HG03342 (cell line): ENCODE data around the gene DCLRE1A.
A peak's percentile ranks its signal among the peaks of the same experiment; 100 is the strongest.

Experiments used
- ATAC-seq: cut with Tn5 transposase; IDR thresholded peaks from one replicate; pipeline ENCODE4 v1.9.1; 2021; ENCODE audit warnings: mild to moderate bottlenecking, moderate library complexity; ENCODE audit not compliant: unreplicated experiment

DCLRE1A gene

DNA sequence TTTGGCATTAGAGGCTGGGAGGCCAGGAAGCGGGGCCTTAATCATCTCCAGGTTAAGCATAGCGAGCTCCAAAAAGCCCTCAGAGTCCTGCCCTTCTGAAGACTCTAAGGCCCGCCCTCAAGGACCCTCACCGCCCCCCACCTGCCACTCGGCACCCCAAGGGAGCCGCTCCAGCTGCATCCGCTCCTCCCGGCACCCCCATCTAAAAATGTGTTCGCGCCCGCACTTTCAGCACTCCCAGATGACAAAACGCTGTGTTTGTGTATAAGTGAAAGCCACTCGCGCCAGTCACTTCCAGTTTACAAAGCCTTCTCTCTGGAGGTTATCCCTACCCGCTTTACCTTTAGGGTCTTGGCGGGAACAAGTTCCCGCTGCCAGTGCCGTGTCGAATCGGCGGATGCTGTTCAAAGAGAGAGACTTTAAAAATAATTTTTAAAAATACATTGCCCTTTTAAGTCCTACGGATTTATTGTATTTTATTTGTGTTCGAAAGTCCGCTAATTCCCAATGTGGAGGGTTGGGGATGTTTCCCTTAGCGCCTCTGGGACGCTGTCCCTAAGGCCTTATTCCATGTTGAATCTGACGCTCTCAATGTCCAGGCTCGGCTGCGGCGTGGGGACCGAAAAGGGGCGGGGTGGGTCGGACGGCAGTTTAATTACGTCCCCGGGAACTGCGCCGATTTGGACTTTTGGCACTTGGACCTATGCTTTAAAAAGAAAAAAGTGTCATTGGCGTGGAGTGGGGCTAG, at the start of gene DCLRE1A, which contains the start of gene NHLRC2:
DCLRE1A (minus strand) TSS at position 70 of the 748 bp plus-strand sequence. CDS start 900 bp downstream, outside the sequence.
NHLRC2 (plus strand) TSS at position 649 of the 748 bp plus-strand sequence. CDS start 212 bp downstream, outside the sequence.
- ATAC-seq: peak; percentile 38

DNA sequence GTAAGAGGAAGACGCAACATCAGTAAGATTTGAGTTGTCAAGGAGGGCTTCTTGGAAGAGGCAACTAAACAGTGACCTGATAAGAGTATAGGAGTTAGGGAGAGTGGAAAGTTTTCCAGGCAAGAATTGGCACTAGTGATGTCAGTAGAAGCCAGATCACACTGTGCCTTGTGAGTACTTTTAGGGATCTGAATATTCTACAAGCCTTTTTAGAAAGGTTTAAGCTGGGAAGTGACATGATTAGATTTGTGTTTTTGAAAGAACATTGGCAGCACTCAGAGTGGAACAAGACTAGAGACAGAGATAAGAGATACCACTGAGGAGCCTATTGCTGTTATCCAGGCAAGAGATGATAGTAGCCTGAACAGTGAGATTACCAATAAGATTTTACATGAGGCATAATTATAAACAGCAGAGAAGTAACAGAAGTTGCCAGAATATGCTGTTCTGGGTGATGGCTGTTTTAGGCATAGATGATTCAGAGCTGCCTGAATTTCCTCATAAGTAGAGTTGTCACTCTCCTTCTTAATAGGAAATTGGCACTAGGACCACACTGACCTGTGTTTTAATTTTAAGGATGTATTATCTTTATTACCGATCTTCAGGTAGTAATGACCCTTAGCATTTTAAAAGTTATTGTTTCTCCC, 46.2 kb upstream of the DCLRE1A start:
- ATAC-seq: no peak

DNA sequence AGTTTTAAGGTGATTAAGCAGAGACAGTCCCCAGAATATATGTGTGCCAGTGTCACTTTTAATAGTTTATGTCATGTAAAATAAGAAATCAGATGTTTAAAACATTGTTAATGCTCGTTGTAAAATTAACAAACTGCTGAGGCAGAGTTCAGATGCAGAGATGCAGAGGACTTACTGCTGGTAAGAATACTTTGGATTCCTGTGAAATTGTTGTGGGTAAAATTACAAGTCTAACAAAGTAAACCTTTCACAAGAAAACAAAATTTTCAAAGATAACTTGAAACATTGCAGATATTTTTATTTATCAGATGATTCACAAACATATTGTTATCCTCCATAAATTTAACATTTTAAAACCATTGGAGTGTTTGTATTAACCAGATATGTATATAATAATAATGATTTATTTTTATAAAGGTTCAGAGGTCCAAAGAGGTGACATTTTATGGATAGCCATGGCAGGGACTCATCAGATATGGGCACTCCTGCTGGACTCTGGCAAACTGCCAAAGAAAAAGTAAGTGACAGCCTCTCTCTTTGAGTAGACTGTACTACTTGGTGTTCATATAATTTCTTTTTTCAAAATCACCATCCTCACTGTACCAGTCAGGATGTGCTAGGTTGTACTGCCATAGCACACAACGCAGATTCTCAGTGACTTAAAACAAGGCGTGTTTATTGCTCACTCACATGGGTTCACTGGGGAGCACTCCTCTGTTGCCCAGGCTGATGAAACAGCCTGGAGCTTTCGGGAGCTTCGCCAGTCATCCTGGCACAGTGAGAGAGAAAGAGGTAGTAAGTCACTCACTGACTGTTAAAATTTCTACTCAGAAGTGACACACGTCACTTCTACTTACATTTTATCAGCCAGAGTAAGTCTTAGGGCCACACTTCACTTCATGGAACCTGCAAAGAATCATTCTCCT, 44.1 kb upstream of the DCLRE1A start:
- ATAC-seq: no peak

DNA sequence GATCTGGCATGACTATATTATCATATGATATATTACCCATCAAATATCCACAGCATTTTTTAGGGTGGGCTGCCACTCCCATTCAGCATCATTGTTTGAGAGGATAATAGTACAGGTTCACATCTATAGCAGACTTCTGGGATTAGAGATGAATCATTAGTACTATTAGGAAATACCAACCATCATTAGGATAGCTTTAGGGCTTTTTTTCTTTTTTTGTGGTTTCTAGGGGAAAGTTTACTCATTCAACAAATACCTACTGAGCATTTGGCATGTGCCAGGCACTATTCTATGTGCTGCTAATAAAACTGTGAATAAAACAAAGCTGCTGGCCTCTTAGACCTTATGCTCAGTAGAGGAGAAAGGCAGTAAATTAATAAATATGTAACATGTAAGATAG, 41.1 kb upstream of the DCLRE1A start:
- no peak for ATAC-seq

DNA sequence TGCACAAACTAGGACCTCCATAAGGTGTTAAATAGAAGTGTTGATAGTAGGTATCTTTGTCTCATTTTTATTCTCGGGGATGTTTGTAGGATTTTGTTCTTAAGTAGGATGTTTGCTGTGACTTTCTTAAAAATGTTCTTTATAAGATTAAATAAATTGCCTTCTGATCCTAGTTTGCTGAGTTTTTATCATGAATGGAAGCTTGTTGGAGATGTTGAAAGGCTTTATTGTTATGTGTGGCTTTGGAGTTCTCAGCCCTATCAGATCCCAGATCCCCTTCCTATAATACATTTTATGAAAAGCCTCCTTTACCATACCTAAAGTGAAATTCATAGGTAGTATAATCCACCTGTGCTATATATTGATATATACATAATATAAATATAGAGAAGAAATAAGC, 40.7 kb upstream of the DCLRE1A start:
- no peak for ATAC-seq

DNA sequence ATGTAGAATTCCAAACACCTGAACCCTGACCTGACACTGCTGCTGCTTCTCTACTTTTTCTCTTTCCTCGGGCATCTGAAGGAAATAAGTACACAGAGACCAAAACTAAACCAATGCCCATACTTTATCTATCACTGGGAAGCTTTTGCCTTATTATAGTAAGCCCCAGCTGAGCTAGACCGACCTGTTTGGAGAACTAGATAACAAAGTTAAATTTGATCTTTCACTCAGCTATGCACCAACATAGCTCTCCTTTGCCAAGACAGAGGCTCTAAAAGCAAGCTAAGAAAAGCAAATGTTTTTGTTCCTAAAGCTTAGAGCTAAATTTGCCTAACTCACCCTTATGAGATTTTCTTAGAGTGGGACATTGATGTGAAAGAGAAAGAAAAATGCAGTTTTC, 39.7 kb upstream of the DCLRE1A start:
- no peak for ATAC-seq

DNA sequence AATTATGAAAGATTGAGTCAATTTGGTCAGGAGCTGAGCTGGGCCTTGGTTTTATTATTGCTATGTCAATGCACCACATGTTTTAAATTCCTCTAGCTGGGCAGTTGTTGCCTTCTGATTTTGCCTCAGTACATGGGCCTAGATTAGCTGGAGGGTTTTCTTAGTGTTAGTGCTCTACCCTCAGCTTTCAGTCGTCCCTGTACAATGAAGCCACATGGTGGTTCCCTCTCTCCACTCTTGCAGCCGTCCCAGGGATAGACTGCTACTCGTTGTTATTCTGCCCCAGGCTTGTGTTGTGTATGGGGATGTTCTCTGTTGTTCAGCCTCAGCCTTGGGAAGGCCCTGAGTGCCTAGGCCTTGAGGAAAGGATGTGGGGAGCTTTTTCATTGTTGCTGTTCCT, 37.6 kb upstream of the DCLRE1A start:
- no peak for ATAC-seq

DNA sequence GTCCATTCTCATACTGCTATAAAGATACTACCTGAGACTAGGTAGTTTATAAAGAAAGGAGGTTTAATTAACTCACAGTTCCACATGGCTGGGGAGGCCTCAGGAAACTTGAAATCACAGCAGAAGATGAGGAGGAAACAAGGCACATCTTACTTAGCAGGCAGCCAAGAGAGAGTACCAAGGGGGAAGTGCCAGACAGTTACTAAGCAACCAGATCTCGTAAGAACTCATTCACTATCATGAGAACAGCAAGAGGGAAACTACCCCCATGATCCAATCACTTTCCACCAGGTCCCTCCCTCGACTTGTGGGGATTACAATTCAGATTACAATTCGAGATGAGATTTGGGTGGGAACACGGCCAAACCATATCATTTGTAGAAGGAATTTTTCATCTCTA, 36.9 kb upstream of the DCLRE1A start:
- ATAC-seq: no peak

DNA sequence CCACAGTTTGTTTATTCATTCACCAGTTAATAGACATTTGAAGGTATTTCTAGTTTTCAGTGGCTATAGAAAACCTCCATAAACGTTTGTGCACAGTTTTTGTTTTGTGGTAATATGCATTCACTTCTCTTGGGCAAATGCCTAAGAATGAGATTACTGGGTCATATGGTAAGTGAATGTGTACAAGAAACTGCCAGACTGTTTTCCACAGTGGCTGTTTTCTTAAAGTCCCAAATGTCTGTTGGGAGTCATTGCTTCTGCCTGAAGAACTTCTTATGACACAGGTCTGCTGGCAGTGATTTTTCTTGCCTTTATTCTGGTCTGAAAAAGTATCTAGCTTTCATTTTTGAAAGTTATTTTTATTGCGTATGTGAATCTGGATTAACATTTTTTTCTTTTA, 36.0 kb upstream of the DCLRE1A start:
- ATAC-seq: no peak

DNA sequence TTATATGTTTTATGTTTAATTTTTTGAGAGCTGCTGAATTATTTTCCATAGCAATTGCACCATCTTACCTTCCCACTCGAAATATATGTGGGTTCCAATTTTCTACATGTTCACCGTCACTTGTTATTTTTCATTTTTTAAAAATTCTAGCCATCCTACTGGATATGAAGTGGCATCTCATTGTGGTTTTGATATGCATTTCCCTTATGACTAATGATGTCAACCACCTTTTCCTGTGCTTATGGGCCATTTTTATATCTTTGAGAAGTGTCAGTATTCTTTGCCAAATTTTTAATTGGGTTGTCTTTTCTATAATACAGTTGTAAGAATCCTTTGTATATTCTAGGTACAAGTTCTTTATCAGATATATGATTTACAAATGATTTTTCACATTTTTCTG, 28.4 kb upstream of the DCLRE1A start:
- no peak for ATAC-seq

DNA sequence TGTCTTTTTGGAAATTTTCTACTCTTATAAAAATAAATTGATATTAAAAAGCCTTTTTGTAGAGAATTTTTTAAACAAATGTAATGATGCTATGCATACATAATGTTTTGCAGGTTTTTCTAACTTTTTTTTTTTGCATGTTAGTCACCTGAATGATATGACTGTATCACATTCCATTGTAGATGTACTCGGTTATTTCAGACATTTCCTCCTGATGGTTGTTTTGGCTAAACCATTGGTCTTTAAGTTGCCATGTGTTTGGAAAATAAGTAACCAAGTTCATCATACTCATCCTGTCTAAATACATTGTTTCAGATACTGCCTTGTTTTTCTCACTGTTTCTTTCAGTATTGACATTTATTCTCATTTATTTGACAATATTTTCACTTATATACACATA, 26.4 kb upstream of the DCLRE1A start:
- peak; percentile 32 for ATAC-seq

DNA sequence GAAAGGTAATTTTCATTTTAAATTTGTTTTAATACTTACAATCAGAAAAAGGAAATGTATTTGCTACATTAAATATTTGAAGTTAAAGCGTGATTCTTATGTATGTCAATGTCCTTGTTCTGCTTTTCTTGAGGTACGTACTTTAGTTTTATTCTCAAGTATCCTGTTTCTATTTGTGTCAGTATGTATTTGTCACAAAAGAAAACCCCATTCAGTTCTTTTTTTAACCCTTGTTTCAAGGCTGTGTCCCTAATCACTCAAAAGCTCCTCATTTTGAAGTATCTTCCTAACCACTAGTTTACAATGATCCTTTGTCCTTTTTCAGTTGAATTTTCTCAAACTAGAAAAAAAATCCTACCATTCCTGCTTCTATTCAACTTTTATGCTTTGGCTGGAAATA, 25.8 kb upstream of the DCLRE1A start:
- peak; percentile 81 for ATAC-seq

DNA sequence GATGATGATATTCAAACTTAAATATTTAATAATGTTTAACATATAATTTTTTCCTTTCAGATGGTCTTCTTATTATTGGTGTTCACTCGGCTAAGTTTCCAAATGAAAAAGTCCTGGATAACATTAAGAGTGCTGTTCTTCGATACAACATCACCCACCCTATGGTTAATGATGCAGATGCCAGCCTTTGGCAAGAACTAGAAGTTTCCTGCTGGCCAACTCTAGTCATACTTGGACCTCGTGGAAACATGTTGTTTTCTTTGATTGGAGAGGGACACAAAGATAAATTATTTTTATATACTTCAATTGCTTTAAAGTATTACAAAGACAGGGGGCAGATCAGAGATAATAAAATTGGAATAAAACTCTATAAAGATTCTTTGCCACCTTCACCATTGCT, 22.6 kb upstream of the DCLRE1A start:
- ATAC-seq: no peak

DNA sequence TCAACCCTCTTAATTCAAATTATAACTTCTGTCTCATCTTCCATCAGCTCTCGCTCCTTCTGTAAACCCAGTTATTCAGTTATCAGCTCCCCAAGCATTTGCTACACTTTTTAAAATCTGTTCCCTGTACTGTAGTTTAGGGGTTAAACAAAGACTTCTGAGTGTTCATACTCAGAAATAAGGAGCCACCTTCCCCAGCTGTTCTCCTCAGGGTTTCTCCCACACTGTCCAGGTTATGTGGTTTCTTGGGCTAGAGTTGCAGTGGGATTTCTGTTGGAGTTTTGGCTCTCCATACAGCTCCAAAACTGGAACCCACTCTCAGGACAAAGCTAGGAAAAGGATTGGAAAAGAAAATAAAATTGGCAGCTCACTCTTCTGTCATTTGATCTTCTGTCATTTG, 21.3 kb upstream of the DCLRE1A start:
- ATAC-seq: no peak

DNA sequence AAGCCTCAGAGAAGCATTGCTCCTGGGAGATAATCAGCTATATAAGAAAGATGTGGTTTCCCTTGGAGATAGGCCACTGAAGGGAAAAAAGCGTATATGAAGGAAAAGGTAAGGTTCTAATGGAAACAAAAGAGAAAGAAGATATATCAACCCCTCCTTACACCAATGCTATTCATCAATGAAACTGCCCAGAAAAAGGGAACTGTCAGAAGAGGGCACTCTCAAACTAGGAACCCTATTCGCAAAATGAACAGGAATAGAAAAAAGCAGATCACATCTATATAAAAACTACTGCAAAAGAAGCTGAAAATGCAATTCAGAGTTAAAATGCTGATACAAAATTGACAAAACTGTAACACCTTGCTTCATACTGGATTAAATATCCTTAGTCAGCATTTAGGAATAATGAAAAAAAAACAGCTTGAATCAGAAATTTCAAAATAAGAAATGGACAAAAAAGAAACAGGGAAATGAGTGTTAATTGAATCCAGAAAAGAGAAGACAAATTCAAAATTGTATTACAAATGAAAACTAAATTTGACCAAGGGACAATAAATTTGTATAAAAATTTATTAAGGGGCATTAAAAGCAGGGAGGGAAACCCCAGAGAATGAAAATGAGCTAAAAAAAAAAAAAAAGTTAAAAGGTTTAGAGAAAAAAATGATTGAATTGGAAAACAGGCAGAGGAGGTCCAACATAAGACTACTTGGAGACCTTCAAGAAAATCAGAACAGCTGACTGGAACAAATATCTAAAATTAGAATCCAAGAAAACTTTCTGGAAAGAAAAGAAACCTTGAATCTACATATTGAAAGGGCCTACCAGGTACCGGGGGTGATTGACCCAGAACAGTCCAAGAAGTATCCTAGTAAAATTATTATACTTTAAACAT, 18.5 kb upstream of the DCLRE1A start:
- no peak for ATAC-seq

DNA sequence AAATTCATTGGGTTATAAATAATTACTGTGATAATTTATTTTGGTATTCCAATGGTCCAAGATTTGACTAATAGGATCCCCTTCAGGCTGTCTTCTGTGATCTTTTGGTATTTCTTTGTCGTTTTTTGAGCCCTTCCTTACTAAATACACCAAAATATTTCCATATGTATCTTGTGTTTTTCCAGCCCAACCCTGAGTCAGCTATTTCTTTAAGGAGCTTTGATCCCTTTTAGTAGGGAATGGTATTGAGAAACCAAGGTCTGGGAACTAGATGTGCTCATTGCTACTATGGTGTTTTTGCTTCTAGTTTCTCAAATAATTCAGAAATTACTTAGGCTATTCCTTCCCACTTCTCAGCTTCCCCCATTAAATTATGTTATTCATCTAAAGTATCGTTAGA, 15.9 kb upstream of the DCLRE1A start:
- no peak for ATAC-seq

DNA sequence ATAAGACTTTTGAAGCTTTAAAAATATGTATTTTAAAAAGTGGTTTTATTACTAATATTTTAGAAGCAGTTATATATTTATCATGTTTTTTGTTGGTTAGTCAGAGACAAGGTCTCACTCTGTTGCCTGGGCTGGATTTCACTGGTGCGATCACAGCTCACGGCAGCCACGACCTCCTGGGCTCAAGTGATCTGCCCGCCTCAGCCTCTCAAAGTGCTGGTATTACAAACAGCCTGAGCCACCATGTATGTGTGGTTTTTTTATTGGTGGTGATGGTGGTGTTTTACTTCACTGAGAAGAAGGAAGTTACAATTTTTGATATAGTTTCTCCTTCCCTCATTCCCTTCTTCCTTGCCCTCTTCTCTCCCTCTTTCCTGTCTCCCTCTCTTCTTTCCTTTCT, 14.0 kb upstream of the DCLRE1A start:
- no peak for ATAC-seq

DNA sequence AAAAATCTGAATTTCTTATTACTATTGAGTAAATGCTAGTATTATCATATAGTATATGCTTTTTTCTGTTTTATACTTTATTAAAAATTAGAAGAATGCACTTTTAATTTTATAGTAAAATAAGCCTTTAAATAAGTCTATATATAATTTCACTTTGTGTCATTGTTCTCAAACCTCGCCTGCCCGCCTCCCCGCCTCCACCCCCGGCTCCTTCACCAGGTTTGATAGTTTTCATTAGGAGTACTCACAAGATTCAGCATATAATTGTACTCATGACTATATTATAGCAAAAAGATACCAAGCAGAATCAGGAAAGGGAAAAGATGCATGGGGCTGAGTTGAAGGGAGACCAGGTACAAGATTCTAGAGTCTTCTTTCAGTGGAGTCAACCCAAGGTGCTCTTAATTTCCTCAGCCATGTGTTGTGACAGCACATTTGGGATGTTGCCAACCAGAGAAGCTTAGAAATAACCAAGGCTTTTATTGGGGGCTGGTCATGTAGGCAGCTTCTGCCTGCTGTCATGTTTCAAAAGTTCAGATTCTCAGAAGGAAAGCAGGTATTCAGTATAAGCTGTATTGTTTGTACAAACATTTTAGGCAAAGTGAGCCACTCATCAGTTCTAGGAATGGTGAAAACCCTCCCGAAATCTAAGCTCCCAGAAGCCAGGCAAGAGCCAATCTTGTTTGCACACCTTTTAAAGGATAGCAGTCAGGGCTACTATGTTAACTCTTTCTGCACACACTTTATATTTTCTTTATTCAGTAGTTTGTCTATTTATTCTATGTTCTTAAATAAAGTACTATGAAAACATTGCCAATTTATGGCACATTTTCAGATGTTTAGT, 12.9 kb upstream of the DCLRE1A start:
- ATAC-seq: no peak

DNA sequence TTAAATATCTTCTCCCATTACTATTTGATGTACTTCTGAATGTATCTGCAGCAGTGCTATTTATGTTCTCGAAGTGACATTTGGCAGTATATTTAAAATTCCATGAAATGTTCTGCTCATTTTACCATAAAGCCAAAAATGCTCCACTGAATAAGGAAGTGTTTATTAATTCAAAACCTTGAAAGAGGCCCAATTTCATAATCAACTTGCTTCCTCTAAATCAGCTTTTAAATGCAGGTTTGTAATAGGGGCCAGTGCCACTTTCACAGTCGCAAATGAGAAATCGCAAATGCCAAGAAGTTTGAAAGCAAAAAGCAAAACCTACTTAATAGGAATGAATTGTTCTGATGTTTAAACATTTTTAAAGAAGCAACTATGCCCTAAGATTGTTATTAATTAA, 12.0 kb upstream of the DCLRE1A start:
- no peak for ATAC-seq

DNA sequence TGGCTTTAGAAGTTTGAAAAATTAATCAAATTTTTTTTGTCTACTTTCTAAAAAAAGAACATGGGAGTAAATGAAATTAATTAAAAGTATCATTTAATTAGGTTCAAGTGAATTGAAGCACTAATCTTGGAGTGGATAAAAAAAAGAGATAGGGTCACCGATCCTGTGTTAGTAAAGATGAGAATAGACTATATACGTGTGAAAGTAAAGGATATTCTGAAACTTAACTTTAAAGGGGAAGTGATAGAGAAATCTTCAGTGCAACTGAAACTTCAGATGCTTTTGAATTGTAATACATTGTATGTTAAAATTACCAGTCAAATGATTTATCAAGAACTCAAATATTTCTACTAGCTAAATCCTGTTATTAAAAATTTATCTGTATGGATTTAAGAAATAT, 5.4 kb upstream of the DCLRE1A start:
- peak; percentile 48 for ATAC-seq
